HFF-Myc (cell line): ENCODE measurements around the gene HERC3.
A peak's percentile ranks its signal among the peaks of the same experiment; 100 is the strongest.

ENCODE experiments used
- DNase-seq: peaks from one replicate; pipeline ENCODE4 v3.0.0-alpha.2; 2011; ENCODE audit warnings: low read depth; ENCODE audit errors: extremely low read depth
- H3K4me3 ChIP-seq: replicated peaks from 2 replicates; pipeline ENCODE4 v1.5.1; 2011; ENCODE audit warnings: low read depth, mild to moderate bottlenecking, control low read depth, low read length
- CTCF ChIP-seq: IDR thresholded peaks from 2 replicates; pipeline ENCODE4 v1.5.1; 2012; ENCODE audit warnings: mild to moderate bottlenecking, low read depth, low read length, control low read depth; ENCODE audit errors: missing control alignments

Gene HERC3

GRCh38 chr4:88616275-88617150, 24.2 kb downstream of the HERC3 start:
- H3K4me3 ChIP-seq: no peak overlapping the region
- no peak for DNase-seq
- TF ChIP-seq CTCF: no peak

GRCh38 chr4:88618782-88619485, 26.7 kb downstream of the HERC3 start:
- no peak for TF ChIP-seq CTCF
- DNase-seq: no peak
- H3K4me3 ChIP-seq: no peak overlapping the region

- TF ChIP-seq CTCF: no peak
- no peak overlapping the region for H3K4me3 ChIP-seq
- no peak for DNase-seq
Measured at GRCh38 chr4:88619971-88620370, 27.7 kb downstream of the HERC3 start.

GRCh38 chr4:88621763-88622327, 29.6 kb downstream of the HERC3 start:
- no peak for TF ChIP-seq CTCF
- H3K4me3 ChIP-seq: no peak overlapping the region
- DNase-seq: no peak

- no peak overlapping the region for H3K4me3 ChIP-seq
- DNase-seq: peak; percentile 49
- TF ChIP-seq CTCF: no peak
Measured at GRCh38 chr4:88623097-88623496, 30.8 kb downstream of the HERC3 start.

GRCh38 chr4:88628746-88629145, 36.5 kb downstream of the HERC3 start:
- H3K4me3 ChIP-seq: no peak overlapping the region
- DNase-seq: no peak
- TF ChIP-seq CTCF: no peak
